GM21576 (cell line): Measurements from ENCODE around the gene PSAT1.
"Not testable (repeated sequence)": the region's sequence is repeated elsewhere in the genome, so short reads cannot be mapped to it uniquely, and the experiment has no call there.

Experiments used
- ATAC-seq: cut with Tn5 transposase; IDR thresholded peaks from one replicate; pipeline ENCODE4 v1.9.1; 2021; ENCODE audit warnings: mild to moderate bottlenecking, moderate library complexity; ENCODE audit not compliant: unreplicated experiment

PSAT1 gene

GRCh38 chr9:78296893-78297671 lies at the start of gene PSAT1:
TSS of gene PSAT1 (plus strand) at chr9:78297125. CDS start at chr9:78297211, 86 bp downstream.
- ATAC-seq = peak; percentile 97

- ATAC-seq = no peak
Measured at GRCh38 chr9:78248635-78249034, 48.3 kb upstream of the PSAT1 start.

- no peak for ATAC-seq
Measured at GRCh38 chr9:78249542-78249941, 47.4 kb upstream of the PSAT1 start.

GRCh38 chr9:78252616-78253015 lies 44.3 kb upstream of the PSAT1 start:
- ATAC-seq = no peak

- no peak for ATAC-seq
Measured at GRCh38 chr9:78253285-78253684, 43.6 kb upstream of the PSAT1 start.

- peak; percentile 49 for ATAC-seq
Measured at GRCh38 chr9:78261403-78262001, 35.4 kb upstream of the PSAT1 start.

GRCh38 chr9:78262655-78263054 lies 34.3 kb upstream of the PSAT1 start:
- ATAC-seq = no peak

- no peak for ATAC-seq
Measured at GRCh38 chr9:78267889-78268288, 29.0 kb upstream of the PSAT1 start.

GRCh38 chr9:78269784-78270183 lies 27.1 kb upstream of the PSAT1 start:
- ATAC-seq = no peak

- ATAC-seq = no peak
Measured at GRCh38 chr9:78272307-78272706, 24.6 kb upstream of the PSAT1 start.

- no peak for ATAC-seq
Measured at GRCh38 chr9:78273761-78274160, 23.2 kb upstream of the PSAT1 start.

GRCh38 chr9:78278177-78278777 lies 18.6 kb upstream of the PSAT1 start:
- ATAC-seq = no peak

GRCh38 chr9:78278801-78279200 lies 18.1 kb upstream of the PSAT1 start:
- no peak for ATAC-seq

GRCh38 chr9:78280982-78281668 lies 15.8 kb upstream of the PSAT1 start:
- ATAC-seq = no peak

- not testable (repeated sequence) for ATAC-seq
Measured at GRCh38 chr9:78284181-78284580, 12.7 kb upstream of the PSAT1 start.

GRCh38 chr9:78286125-78286524 lies 10.8 kb upstream of the PSAT1 start:
- ATAC-seq = no peak

GRCh38 chr9:78286946-78287388 lies 10.0 kb upstream of the PSAT1 start:
- ATAC-seq = no peak

- no peak for ATAC-seq
Measured at GRCh38 chr9:78288214-78288892, 8.6 kb upstream of the PSAT1 start.

GRCh38 chr9:78289474-78289873 lies 7.5 kb upstream of the PSAT1 start:
- ATAC-seq = no peak

- ATAC-seq = no peak
Measured at GRCh38 chr9:78291240-78291925, 5.5 kb upstream of the PSAT1 start.
